Measurements from ENCODE around the gene GRIN3A.

Gene GRIN3A

DNA sequence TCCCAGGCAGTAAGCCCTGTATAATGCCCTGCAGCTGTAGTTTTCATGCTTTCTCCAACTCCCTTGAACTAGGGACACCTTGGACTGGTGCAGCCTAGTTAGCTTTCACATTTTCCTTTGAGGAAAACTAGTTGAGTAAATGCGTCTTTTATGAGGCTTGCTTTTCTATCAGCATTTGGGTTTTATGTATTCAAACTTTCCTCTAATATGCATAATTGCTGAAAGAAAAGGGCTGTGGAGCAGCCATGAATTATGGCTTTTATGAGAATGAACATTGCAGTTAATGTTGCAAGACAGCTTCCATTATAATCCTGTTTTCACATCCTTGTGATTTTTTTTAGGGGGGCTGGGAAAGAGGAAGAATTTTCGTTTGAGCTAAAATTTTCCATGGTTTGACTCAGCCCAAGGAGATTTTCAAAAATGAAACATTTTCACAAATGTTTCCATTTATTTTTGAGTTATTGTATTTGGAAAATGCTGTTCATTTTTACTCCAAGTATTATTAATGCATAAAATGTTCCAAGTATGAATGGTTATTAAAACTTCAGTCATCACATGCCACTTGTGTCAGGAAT, 85.8 kb downstream of the GRIN3A start:
- TF ChIP-seq FOXM1 (IDR thresholded peaks at IDR 0.05; ENCODE audit: borderline replicate concordance, low read depth), result no peak
- no peak for TF ChIP-seq YY1 (IDR thresholded peaks at IDR 0.05; ENCODE audit: low read depth)
- no peak for TF ChIP-seq CREB1 (IDR thresholded peaks at IDR 0.05; ENCODE audit: low read depth)
- no peak for TF ChIP-seq NFIC (IDR thresholded peaks at IDR 0.05)

GRCh38 chr9:101650142-101650541, 88.3 kb downstream of the GRIN3A start:
- TF ChIP-seq, protein P1, sequence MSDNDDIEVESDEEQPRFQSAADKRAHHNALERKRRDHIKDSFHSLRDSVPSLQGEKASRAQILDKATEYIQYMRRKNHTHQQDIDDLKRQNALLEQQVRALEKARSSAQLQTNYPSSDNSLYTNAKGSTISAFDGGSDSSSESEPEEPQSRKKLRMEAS (IDR thresholded peaks at IDR 0.05), result no peak
- TF ChIP-seq TCF12 (IDR thresholded peaks at IDR 0.05; ENCODE audit: low read depth) (no peak), TAF1 (IDR thresholded peaks at IDR 0.05; ENCODE audit: low read depth) (no peak), RAD21 (IDR thresholded peaks at IDR 0.05; ENCODE audit: low read depth) (no peak), EP300 (IDR thresholded peaks at IDR 0.05; ENCODE audit: borderline replicate concordance) (no peak), USF1 (IDR thresholded peaks at IDR 0.05) (no peak), ZBTB7A (IDR thresholded peaks at IDR 0.05; ENCODE audit: low read depth) (no peak), TEAD4 (IDR thresholded peaks at IDR 0.05) (no peak), FOXM1 (IDR thresholded peaks at IDR 0.05; ENCODE audit: borderline replicate concordance, low read depth) (no peak), CREB1 (IDR thresholded peaks at IDR 0.05; ENCODE audit: low read depth) (no peak)

DNA sequence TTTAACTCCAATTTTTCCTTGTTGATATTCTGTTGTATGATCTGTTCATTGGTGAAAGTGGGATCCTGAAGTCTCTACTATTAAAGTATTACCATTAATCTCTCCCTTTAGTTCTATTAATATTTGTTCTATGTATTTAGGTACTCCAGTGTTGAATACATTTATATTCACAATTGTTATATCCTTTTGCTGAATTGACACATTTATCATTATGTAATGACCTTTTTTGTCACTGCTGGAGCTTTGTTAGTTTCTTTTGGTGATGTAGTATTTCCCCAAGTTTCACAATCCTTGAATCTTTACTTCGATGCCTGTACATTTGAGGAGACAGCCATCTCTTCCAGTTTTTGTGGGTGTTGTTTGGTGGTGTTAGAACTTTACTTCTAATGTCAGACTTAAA, 90.0 kb downstream of the GRIN3A start:
- no peak for TF ChIP-seq RAD21 (IDR thresholded peaks at IDR 0.05; ENCODE audit: low read depth)
- TF ChIP-seq TAF1 (IDR thresholded peaks at IDR 0.05; ENCODE audit: low read depth), result no peak
- no peak for TF ChIP-seq YY1 (IDR thresholded peaks at IDR 0.05; ENCODE audit: low read depth)
- no peak for TF ChIP-seq NFIC (IDR thresholded peaks at IDR 0.05)
- TF ChIP-seq EGR1 (IDR thresholded peaks at IDR 0.05), result no peak
- TF ChIP-seq USF1 (IDR thresholded peaks at IDR 0.05), result no peak
- TF ChIP-seq ZBTB7A (IDR thresholded peaks at IDR 0.05; ENCODE audit: low read depth), result no peak
- TF ChIP-seq EP300 (IDR thresholded peaks at IDR 0.05; ENCODE audit: borderline replicate concordance), result no peak
- TF ChIP-seq TEAD4 (IDR thresholded peaks at IDR 0.05), result no peak
- TF ChIP-seq, protein P1 (IDR thresholded peaks at IDR 0.05), result no peak
- TF ChIP-seq TCF12 (IDR thresholded peaks at IDR 0.05; ENCODE audit: low read depth), result no peak
- TF ChIP-seq FOXM1 (IDR thresholded peaks at IDR 0.05; ENCODE audit: borderline replicate concordance, low read depth), result no peak
- no peak for TF ChIP-seq CEBPB (IDR thresholded peaks at IDR 0.05)

DNA sequence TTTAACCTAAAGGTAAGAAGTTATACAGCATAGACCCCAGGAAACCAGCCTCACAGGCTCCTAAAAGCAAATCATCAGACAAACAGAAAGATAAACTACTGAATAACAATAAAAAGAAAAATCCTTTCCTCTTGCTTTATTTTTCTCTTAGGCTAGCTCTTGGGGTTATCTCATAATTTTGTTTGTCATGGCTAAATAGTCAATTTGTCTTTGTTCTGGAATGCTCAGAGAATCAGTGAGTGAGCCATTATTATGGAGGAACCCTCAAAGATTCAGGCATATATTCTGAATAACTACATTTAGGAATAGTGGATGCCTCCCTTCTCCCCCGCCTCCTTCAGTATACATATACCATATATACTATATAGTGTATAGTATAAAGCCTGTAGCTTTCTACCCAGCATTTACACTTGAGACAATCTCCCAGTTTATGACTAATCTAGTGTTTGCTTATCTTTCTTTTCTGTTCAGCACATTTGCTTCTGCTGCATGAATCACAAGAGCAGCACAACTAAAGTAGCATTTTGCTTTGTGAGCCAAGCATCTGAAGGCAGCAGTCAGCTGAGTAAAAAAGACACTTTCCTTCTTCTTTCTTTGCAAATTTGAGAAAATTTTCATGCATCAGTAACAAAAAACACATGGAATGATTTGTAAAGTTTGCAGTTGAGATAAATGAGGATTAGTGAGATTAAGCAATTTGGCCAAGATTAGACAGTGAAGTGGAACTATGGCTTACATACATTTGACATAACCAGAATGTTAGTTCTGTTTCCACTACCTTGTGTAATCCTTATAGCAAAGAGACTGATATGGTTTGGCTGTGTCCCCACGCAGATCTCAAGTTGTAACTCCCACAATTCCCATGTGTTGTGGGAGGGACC, 98.4 kb downstream of the GRIN3A start:
- TF ChIP-seq USF1 (IDR thresholded peaks at IDR 0.05), result no peak
- TF ChIP-seq ZBTB7A (IDR thresholded peaks at IDR 0.05; ENCODE audit: low read depth), result no peak
- TF ChIP-seq, protein P2, sequence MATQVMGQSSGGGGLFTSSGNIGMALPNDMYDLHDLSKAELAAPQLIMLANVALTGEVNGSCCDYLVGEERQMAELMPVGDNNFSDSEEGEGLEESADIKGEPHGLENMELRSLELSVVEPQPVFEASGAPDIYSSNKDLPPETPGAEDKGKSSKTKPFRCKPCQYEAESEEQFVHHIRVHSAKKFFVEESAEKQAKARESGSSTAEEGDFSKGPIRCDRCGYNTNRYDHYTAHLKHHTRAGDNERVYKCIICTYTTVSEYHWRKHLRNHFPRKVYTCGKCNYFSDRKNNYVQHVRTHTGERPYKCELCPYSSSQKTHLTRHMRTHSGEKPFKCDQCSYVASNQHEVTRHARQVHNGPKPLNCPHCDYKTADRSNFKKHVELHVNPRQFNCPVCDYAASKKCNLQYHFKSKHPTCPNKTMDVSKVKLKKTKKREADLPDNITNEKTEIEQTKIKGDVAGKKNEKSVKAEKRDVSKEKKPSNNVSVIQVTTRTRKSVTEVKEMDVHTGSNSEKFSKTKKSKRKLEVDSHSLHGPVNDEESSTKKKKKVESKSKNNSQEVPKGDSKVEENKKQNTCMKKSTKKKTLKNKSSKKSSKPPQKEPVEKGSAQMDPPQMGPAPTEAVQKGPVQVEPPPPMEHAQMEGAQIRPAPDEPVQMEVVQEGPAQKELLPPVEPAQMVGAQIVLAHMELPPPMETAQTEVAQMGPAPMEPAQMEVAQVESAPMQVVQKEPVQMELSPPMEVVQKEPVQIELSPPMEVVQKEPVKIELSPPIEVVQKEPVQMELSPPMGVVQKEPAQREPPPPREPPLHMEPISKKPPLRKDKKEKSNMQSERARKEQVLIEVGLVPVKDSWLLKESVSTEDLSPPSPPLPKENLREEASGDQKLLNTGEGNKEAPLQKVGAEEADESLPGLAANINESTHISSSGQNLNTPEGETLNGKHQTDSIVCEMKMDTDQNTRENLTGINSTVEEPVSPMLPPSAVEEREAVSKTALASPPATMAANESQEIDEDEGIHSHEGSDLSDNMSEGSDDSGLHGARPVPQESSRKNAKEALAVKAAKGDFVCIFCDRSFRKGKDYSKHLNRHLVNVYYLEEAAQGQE (IDR thresholded peaks at IDR 0.05; ENCODE audit: low read depth), result no peak
- no peak for TF ChIP-seq CREB1 (IDR thresholded peaks at IDR 0.05; ENCODE audit: low read depth)
- no peak for TF ChIP-seq EGR1 (IDR thresholded peaks at IDR 0.05)

- TF ChIP-seq TCF12 (IDR thresholded peaks at IDR 0.05; ENCODE audit: low read depth), result no peak
- no peak for TF ChIP-seq EGR1 (IDR thresholded peaks at IDR 0.05)
- TF ChIP-seq TEAD4 (IDR thresholded peaks at IDR 0.05), result no peak
- TF ChIP-seq RAD21 (IDR thresholded peaks at IDR 0.05; ENCODE audit: low read depth), result no peak
- TF ChIP-seq, protein P2 (IDR thresholded peaks at IDR 0.05; ENCODE audit: low read depth), result no peak
- TF ChIP-seq USF1 (IDR thresholded peaks at IDR 0.05), result no peak
- TF ChIP-seq, protein P1 (IDR thresholded peaks at IDR 0.05), result no peak
- no peak for TF ChIP-seq EP300 (IDR thresholded peaks at IDR 0.05; ENCODE audit: borderline replicate concordance)
- TF ChIP-seq NFIC (IDR thresholded peaks at IDR 0.05), result no peak
- TF ChIP-seq CREB1 (IDR thresholded peaks at IDR 0.05; ENCODE audit: low read depth), result no peak
- no peak for TF ChIP-seq CEBPB (IDR thresholded peaks at IDR 0.05)
- no peak for TF ChIP-seq FOXM1 (IDR thresholded peaks at IDR 0.05; ENCODE audit: borderline replicate concordance, low read depth)
- no peak for TF ChIP-seq ZBTB7A (IDR thresholded peaks at IDR 0.05; ENCODE audit: low read depth)
- no peak for TF ChIP-seq YY1 (IDR thresholded peaks at IDR 0.05; ENCODE audit: low read depth)
These were observed 99.1 kb downstream of the GRIN3A start for GRCh38 chr9:101639311-101639710.
